A549 (cell line): ENCODE results near the gene SLC13A2. TPM values are rescaled to one million over a fixed set of nuclear protein-coding genes. Genes with fewer than 3 reads are reported as not detected.
A peak's percentile ranks its signal among the peaks of the same experiment; 100 is the strongest.

Source experiments
- ATAC-seq, 2 experiments: fragments of 200-7000 bp in 1 of 2; fragments of >200 bp in 1 of 2; cut with Nextera tagmentation in 1 of 2; cut with Tn5 transposase in 1 of 2; 3 replicates each; pipeline versions ENCODE4 v1.8.0 to v1.9.1; 2018 to 2020; ENCODE audit warnings: mild to moderate bottlenecking in 1 of 2, moderate library complexity in 1 of 2
- CTCF ChIA-PET: fragments of 300-600 bp; sonication (Branson Sonifier 250); formaldehyde crosslinking; extraction: SDS; loops from one replicate; lab custom pipeline; 2021; ENCODE audit warnings: antibody characterized with exemption, inconsistent platforms; lab: Yijun Ruan, JAX
- POLR2A ChIA-PET: fragments of 350-600 bp; formaldehyde crosslinking; extraction: SDS; loops from one replicate; lab custom pipeline; 2021; ENCODE audit warnings: antibody characterized with exemption, inconsistent platforms; lab: Yijun Ruan, JAX
- DNase-seq, 2 experiments: peaks; one replicate each; pipeline versions ENCODE4 v3.0.0 to v3.0.0-alpha.2; 2011 to 2016; ENCODE audit warnings: low read depth in 1 of 2, low spot score in 1 of 2
- FAIRE-seq: peaks from 2 replicates; lab custom pipeline; 2011; peaks lifted over from hg19 to GRCh38; lab: Jason Lieb, UNC
- H3K27ac ChIP-seq, 2 experiments: fragments of >200 bp; sonication (Bioruptor Twin); formaldehyde crosslinking; 3 replicates each; pipeline ENCODE4 v1.5.1; 2016 to 2017
- H3K4me1 ChIP-seq: fragments of >200 bp; sonication (Bioruptor Twin); formaldehyde crosslinking; 3 replicates; pipeline ENCODE4 v1.6.1; 2016
- H3K4me2 ChIP-seq: fragments of >200 bp; sonication (Bioruptor Twin); formaldehyde crosslinking; 3 replicates; pipeline ENCODE4 v1.6.1; 2016
- H3K4me3 ChIP-seq: fragments of >200 bp; sonication (Bioruptor Twin); formaldehyde crosslinking; 3 replicates; pipeline ENCODE4 v1.5.1; 2016
- H3K9me3 ChIP-seq: fragments of >200 bp; sonication (Bioruptor Twin); formaldehyde crosslinking; 3 replicates; pipeline ENCODE4 v1.6.1; 2016
- CHD4 ChIP-seq: fragments of 200-600 bp; sonication (generic); IDR thresholded peaks from 2 replicates; pipeline ENCODE4 v1.6.1; 2016; ENCODE audit warnings: antibody characterized with exemption, mild to moderate bottlenecking, borderline replicate concordance
- EP300 ChIP-seq, 2 experiments: fragments of >200 bp; sonication (Bioruptor Twin); formaldehyde crosslinking; IDR thresholded peaks; 2 replicates in 1 of 2; 3 replicates in 1 of 2; pipeline ENCODE4 v1.6.1; 2016 to 2017
- GATA3 ChIP-seq: IDR thresholded peaks from 2 replicates; pipeline ENCODE4 v1.6.1; 2012; ENCODE audit warnings: borderline replicate concordance
- HOXA7 ChIP-seq: fragments of 250-450 bp; sonication (Bioruptor Pico); IDR thresholded peaks from 2 replicates; pipeline ENCODE4 v1.5.0; 2020; ENCODE audit warnings: mild to moderate bottlenecking, moderate library complexity
- JUN ChIP-seq, 2 experiments: fragments of >200 bp; sonication (Bioruptor Twin); formaldehyde crosslinking; IDR thresholded peaks; 2 replicates in 1 of 2; 3 replicates in 1 of 2; pipeline ENCODE4 v1.6.1; 2016 to 2017
- KDM1A ChIP-seq: fragments of 200-600 bp; sonication (generic); IDR thresholded peaks from 2 replicates; pipeline ENCODE4 v1.6.1; 2016; ENCODE audit warnings: low read depth, mild to moderate bottlenecking
- NPAS2 ChIP-seq: fragments of 250-450 bp; sonication (Bioruptor Pico); IDR thresholded peaks from 2 replicates; pipeline ENCODE4 v1.8.0; 2022; ENCODE audit warnings: mild to moderate bottlenecking, moderate library complexity, borderline replicate concordance
- PHF8 ChIP-seq: fragments of 200-600 bp; sonication (generic); IDR thresholded peaks from 2 replicates; pipeline ENCODE4 v1.6.1; 2016; ENCODE audit warnings: low read depth, mild to moderate bottlenecking, antibody characterized with exemption, moderate library complexity, borderline replicate concordance
- RCOR1 ChIP-seq: fragments of 150-350 bp; IDR thresholded peaks from 2 replicates; pipeline ENCODE4 v1.6.1; 2014; ENCODE audit warnings: antibody characterized with exemption, low read length, low read depth
- RFX5 ChIP-seq: fragments of 450-650 bp; IDR thresholded peaks from 2 replicates; pipeline ENCODE4 v1.7.1; 2014; ENCODE audit warnings: antibody characterized with exemption, mild to moderate bottlenecking, moderate library complexity
- SREBF2 ChIP-seq: fragments of 450-650 bp; IDR thresholded peaks from 2 replicates; pipeline ENCODE4 v1.6.1; 2014; ENCODE audit warnings: mild to moderate bottlenecking, moderate library complexity
- TFCP2L1 ChIP-seq: fragments of 250-450 bp; sonication (Bioruptor Pico); IDR thresholded peaks from 2 replicates; pipeline ENCODE4 v1.5.0; 2021; ENCODE audit warnings: mild to moderate bottlenecking
- ZC3H11A ChIP-seq: fragments of 450-650 bp; IDR thresholded peaks from 2 replicates; pipeline ENCODE4 v1.6.1; 2014; ENCODE audit warnings: antibody characterized with exemption, mild to moderate bottlenecking
- ZNF302 ChIP-seq: fragments of 250-450 bp; sonication (Bioruptor Pico); IDR thresholded peaks from 2 replicates; pipeline ENCODE4 v1.9.0; 2021; ENCODE audit warnings: inconsistent platforms, mild to moderate bottlenecking, moderate library complexity
- WGBS: methylation state at CpG from one replicate; pipeline ENCODE4 v1.1.6; 2017; ENCODE audit errors: missing lambda C conversion rate; 5-methylcytosine and 5-hydroxymethylcytosine counted together
- polyA plus RNA-seq, 4 experiments: library from polyadenylated mRNA; depleted of rRNA in 3 of 4; stranded (reverse); fragments of >200 nt; fragmentation: RNase III in 1 of 4; extraction: RNeasy Plus Mini Kit Qiagen cat#74134 plus additional on column Dnase treatment in 1 of 4; gene quantifications; 2 replicates in 3 of 4; 3 replicates in 1 of 4; pipeline ENCODE4 v1.2.3, GENCODE V29; 2011 to 2017
- TF ChIP-seq, protein P1 (sequence below): fragments of 250-450 bp; sonication (Bioruptor Pico); IDR thresholded peaks from 2 replicates; pipeline ENCODE4 v1.5.0; 2021; ENCODE audit warnings: mild to moderate bottlenecking, moderate library complexity, borderline replicate concordance
- TF ChIP-seq, protein P2 (sequence below): fragments of 250-450 bp; sonication (Bioruptor Pico); IDR thresholded peaks from 2 replicates; pipeline ENCODE4 v1.5.0; 2020; ENCODE audit warnings: low read depth, mild to moderate bottlenecking, moderate library complexity
- TF ChIP-seq, protein P3 (sequence below): fragments of >200 bp; sonication (Bioruptor Twin); formaldehyde crosslinking; IDR thresholded peaks from 3 replicates; pipeline ENCODE4 v1.5.1; 2016
- TF ChIP-seq, protein P4 (sequence below): fragments of 450-650 bp; IDR thresholded peaks from 2 replicates; pipeline ENCODE4 v1.6.1; 2014; ENCODE audit warnings: antibody characterized with exemption
- TF ChIP-seq, protein P5 (sequence below): IDR thresholded peaks from 2 replicates; pipeline ENCODE4 v1.6.1; 2012

The SLC13A2 gene
- polyA plus RNA-seq, 2 of the 4 experiments (the other 2 are of a cell fraction), result 0.06 TPM; not detected in 1

DNA sequence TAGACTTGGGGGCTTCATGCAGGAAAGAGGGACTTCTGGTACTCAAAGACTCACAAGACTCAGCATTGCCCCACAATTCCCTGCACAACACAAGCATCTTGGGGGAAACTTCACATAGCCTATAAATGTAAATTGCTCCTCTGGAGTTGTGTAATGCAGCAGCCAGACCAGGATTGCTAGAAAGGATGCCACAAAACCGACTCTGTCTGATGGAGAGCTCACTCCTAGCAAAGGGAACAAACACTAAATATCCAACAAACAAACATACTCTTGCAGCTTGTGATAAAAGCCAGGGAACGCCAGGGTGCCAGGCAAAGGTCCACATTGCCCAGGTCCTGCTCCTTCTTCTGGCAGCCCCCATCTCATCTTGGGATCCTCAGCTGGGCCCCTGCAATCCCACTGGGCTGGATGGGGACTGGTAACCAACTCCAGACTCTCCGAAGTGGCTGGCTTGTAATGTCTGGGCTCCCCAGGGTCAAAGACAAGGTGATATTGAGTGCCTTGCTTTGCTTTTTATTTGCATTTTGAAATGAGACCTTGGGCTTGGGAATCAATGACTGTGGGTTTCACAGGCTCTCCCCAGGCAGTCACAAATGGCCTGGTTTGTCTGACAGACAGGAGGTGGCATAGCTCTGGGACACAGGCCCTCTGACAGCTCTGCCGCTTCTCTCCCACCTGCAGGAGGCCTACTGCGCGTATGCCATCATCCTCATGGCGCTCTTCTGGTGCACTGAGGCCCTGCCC, 15.3 kb downstream of the SLC13A2 start:
- 0 out of 6 replicates have a peak overlapping the region, but pooled peaks of 1 of the 2 experiments have one; percentile 13 for H3K27ac ChIP-seq
- no peak overlapping the region for H3K4me3 ChIP-seq
- H3K9me3 ChIP-seq, result no peaks in the 10 kb centered on the region
- peaks cover 13% of the 10 kb centered on the region for H3K4me1 ChIP-seq
- CTCF ChIA-PET, result interaction anchor here (0.6 to 1.8 kb wide), 8 partner anchors 10 to 59 kb away, joined by 3 to 6 read pairs (median 4); no protein-coding TSS in a partner anchor
- H3K4me2 ChIP-seq, result no peak overlapping the region; the same call in 2 of the 3 replicates
- FAIRE-seq (no peak), DNase-seq (no peak), ATAC-seq (no peak)
- POLR2A ChIA-PET, result no interaction called here
- WGBS, result 71% methylated on average over 7 of the region's 7 CpGs
- TF ChIP-seq EP300 (IDR thresholded peaks at IDR 0.05), result no peak
- TF ChIP-seq RCOR1, result no peak
- TF ChIP-seq, protein P1, sequence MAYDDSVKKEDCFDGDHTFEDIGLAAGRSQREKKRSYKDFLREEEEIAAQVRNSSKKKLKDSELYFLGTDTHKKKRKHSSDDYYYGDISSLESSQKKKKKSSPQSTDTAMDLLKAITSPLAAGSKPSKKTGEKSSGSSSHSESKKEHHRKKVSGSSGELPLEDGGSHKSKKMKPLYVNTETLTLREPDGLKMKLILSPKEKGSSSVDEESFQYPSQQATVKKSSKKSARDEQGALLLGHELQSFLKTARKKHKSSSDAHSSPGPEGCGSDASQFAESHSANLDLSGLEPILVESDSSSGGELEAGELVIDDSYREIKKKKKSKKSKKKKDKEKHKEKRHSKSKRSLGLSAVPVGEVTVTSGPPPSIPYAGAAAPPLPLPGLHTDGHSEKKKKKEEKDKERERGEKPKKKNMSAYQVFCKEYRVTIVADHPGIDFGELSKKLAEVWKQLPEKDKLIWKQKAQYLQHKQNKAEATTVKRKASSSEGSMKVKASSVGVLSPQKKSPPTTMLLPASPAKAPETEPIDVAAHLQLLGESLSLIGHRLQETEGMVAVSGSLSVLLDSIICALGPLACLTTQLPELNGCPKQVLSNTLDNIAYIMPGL, result no peak
- no peak for TF ChIP-seq CHD4
- TF ChIP-seq TFCP2L1 (CRISPR knock-in tag), result no peak
- TF ChIP-seq GATA3, result no peak
- no peak for TF ChIP-seq NPAS2 (CRISPR knock-in tag)
- no peak for TF ChIP-seq RFX5
- no peak for TF ChIP-seq ZC3H11A

DNA sequence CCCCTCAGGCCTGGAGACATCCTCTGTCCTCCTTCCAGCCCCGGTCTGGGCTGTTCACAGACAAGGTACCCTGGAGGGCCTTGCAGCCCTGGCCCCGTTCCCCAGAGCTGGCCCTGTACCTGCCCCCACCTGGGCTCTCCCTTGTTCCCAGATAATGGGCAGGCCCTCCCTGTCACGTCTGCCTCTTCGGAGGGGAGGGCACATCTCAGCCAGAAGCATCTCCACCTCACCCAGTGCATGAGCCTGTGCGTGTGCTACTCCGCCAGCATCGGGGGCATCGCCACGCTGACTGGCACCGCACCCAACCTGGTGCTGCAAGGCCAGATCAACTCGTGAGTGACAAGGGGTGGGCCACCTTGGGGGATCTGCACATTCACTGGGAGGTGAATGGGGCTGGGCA, 17.8 kb downstream of the SLC13A2 start:
- ChIA-PET POLR2A (no interaction called here), CTCF (interaction anchor here (0.9 to 17.3 kb wide), 5 partner anchors 17 to 122 kb away, joined by 3 to 317 read pairs (median 153); partner anchors contain the start of genes FOXN1, RSKR and UNC119)
- DNase-seq, result no peak
- H3K4me3 ChIP-seq, result no peak overlapping the region
- no peak for ATAC-seq
- FAIRE-seq, result no peak
- H3K9me3 ChIP-seq, result no peaks in the 10 kb centered on the region
- 67% methylated on average over 11 of the region's 11 CpGs for WGBS
- no peak overlapping the region for H3K4me2 ChIP-seq
- TF ChIP-seq, protein P2, sequence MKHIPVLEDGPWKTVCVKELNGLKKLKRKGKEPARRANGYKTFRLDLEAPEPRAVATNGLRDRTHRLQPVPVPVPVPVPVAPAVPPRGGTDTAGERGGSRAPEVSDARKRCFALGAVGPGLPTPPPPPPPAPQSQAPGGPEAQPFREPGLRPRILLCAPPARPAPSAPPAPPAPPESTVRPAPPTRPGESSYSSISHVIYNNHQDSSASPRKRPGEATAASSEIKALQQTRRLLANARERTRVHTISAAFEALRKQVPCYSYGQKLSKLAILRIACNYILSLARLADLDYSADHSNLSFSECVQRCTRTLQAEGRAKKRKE (CRISPR knock-in tag), result no peak
- TF ChIP-seq, protein P3, sequence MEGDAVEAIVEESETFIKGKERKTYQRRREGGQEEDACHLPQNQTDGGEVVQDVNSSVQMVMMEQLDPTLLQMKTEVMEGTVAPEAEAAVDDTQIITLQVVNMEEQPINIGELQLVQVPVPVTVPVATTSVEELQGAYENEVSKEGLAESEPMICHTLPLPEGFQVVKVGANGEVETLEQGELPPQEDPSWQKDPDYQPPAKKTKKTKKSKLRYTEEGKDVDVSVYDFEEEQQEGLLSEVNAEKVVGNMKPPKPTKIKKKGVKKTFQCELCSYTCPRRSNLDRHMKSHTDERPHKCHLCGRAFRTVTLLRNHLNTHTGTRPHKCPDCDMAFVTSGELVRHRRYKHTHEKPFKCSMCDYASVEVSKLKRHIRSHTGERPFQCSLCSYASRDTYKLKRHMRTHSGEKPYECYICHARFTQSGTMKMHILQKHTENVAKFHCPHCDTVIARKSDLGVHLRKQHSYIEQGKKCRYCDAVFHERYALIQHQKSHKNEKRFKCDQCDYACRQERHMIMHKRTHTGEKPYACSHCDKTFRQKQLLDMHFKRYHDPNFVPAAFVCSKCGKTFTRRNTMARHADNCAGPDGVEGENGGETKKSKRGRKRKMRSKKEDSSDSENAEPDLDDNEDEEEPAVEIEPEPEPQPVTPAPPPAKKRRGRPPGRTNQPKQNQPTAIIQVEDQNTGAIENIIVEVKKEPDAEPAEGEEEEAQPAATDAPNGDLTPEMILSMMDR, result no peak
- TF ChIP-seq KDM1A, result no peak
- TF ChIP-seq, protein P4, sequence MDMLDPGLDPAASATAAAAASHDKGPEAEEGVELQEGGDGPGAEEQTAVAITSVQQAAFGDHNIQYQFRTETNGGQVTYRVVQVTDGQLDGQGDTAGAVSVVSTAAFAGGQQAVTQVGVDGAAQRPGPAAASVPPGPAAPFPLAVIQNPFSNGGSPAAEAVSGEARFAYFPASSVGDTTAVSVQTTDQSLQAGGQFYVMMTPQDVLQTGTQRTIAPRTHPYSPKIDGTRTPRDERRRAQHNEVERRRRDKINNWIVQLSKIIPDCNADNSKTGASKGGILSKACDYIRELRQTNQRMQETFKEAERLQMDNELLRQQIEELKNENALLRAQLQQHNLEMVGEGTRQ, result no peak
- TF ChIP-seq PHF8, result no peak
- TF ChIP-seq ZNF302, result no peak
- no peak for TF ChIP-seq JUN (IDR thresholded peaks at IDR 0.05)
- TF ChIP-seq, protein P5, sequence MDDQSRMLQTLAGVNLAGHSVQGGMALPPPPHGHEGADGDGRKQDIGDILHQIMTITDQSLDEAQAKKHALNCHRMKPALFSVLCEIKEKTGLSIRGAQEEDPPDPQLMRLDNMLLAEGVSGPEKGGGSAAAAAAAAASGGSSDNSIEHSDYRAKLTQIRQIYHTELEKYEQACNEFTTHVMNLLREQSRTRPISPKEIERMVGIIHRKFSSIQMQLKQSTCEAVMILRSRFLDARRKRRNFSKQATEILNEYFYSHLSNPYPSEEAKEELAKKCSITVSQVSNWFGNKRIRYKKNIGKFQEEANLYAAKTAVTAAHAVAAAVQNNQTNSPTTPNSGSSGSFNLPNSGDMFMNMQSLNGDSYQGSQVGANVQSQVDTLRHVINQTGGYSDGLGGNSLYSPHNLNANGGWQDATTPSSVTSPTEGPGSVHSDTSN, result no peak
- TF ChIP-seq HOXA7, result no peak
- TF ChIP-seq SREBF2, result no peak
- H3K27ac ChIP-seq, result no peak overlapping the region
- H3K4me1 ChIP-seq, result peaks cover 13% of the 10 kb centered on the region
